ENCODE measurements around the gene ERBB3.

The ERBB3 gene

DNA sequence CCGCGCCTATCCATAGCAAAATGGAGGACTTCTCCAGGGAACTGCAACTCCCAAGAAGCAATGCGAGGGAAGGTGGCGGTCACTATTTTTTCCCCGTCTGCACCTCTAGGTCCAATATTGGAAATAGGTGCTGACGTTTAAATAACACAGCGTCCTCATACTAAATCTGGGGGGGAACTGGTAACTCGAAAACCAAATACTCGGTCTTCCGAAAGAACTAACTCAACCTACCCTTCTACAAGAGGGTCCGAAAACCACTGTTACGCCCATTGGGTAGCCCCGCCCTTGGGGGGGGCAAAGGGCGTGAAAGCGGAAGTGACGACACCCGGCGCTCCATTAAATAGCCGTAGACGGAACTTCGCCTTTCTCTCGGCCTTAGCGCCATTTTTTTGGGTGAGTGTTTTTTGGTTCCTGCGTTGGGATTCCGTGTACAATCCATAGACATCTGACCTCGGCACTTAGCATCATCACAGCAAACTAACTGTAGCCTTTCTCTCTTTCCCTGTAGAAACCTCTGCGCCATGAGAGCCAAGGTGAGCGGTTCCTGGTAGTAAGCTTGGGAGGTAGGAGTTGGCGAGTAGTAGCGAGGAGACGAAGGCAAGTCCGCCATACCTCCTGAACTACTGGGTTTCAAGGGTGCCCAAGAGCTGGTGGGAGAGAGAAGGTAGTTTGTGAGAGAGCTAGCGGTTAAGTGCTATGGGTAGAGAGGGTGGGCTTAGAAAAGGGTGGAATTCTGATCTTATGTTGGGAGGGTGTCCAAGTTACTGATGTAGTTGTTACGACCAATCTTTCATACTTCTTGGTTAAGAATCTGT, 36.5 kb downstream of the ERBB3 start, which contains the start of gene RPL41 (continued):
- TF ChIP-seq, protein P1, sequence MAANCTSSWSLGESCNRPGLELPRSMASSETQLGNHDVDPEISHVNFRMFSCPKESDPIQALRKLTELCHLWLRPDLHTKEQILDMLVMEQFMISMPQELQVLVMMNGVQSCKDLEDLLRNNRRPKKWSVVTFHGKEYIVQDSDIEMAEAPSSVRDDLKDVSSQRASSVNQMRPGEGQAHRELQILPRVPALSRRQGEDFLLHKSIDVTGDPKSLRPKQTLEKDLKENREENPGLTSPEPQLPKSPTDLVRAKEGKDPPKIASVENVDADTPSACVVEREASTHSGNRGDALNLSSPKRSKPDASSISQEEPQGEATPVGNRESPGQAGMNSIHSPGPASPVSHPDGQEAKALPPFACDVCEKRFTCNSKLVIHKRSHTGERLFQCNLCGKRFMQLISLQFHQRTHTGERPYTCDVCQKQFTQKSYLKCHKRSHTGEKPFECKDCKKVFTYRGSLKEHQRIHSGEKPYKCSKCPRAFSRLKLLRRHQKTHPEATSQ (tag by site-specific recombination; IDR thresholded peaks at IDR 0.05) = 0 out of 2 replicates have a peak, but pooled peaks have one; percentile 32
- TF ChIP-seq GLIS2 (tag by site-specific recombination; IDR thresholded peaks at IDR 0.05) = peak; percentile 23; the same call in 1 of the 2 replicates
- TF ChIP-seq, protein P2, sequence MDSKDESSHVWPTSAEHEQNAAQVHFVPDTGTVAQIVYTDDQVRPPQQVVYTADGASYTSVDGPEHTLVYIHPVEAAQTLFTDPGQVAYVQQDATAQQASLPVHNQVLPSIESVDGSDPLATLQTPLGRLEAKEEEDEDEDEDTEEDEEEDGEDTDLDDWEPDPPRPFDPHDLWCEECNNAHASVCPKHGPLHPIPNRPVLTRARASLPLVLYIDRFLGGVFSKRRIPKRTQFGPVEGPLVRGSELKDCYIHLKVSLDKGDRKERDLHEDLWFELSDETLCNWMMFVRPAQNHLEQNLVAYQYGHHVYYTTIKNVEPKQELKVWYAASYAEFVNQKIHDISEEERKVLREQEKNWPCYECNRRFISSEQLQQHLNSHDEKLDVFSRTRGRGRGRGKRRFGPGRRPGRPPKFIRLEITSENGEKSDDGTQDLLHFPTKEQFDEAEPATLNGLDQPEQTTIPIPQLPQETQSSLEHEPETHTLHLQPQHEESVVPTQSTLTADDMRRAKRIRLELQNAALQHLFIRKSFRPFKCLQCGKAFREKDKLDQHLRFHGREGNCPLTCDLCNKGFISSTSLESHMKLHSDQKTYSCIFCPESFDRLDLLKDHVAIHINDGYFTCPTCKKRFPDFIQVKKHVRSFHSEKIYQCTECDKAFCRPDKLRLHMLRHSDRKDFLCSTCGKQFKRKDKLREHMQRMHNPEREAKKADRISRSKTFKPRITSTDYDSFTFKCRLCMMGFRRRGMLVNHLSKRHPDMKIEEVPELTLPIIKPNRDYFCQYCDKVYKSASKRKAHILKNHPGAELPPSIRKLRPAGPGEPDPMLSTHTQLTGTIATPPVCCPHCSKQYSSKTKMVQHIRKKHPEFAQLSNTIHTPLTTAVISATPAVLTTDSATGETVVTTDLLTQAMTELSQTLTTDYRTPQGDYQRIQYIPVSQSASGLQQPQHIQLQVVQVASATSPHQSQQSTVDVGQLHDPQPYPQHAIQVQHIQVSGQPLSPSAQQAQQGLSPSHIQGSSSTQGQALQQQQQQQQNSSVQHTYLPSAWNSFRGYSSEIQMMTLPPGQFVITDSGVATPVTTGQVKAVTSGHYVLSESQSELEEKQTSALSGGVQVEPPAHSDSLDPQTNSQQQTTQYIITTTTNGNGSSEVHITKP (tag by site-specific recombination; IDR thresholded peaks at IDR 0.05) = peak; percentile 94
- peak; percentile 37; the same call in 1 of the 2 replicates for TF ChIP-seq ZNF610 (tag by site-specific recombination; IDR thresholded peaks at IDR 0.05; ENCODE audit: borderline replicate concordance)
- TF ChIP-seq, protein P3, sequence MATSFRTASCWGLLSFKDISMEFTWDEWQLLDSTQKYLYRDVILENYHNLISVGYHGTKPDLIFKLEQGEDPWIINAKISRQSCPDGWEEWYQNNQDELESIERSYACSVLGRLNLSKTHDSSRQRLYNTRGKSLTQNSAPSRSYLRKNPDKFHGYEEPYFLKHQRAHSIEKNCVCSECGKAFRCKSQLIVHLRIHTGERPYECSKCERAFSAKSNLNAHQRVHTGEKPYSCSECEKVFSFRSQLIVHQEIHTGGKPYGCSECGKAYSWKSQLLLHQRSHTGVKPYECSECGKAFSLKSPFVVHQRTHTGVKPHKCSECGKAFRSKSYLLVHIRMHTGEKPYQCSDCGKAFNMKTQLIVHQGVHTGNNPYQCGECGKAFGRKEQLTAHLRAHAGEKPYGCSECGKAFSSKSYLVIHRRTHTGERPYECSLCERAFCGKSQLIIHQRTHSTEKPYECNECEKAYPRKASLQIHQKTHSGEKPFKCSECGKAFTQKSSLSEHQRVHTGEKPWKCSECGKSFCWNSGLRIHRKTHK (tag by site-specific recombination; IDR thresholded peaks at IDR 0.05) = no peak
- peak; percentile 20 for TF ChIP-seq ZNF654 (tag by site-specific recombination; IDR thresholded peaks at IDR 0.05; ENCODE audit: low read depth)
- TF ChIP-seq, protein P4, sequence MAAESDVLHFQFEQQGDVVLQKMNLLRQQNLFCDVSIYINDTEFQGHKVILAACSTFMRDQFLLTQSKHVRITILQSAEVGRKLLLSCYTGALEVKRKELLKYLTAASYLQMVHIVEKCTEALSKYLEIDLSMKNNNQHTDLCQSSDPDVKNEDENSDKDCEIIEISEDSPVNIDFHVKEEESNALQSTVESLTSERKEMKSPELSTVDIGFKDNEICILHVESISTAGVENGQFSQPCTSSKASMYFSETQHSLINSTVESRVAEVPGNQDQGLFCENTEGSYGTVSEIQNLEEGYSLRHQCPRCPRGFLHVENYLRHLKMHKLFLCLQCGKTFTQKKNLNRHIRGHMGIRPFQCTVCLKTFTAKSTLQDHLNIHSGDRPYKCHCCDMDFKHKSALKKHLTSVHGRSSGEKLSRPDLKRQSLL (tag by site-specific recombination; IDR thresholded peaks at IDR 0.05) = no peak
- TF ChIP-seq ZNF366 (tag by site-specific recombination; conservative IDR thresholded peaks at IDR 0.05) = peak; percentile 44; the same call in 1 of the 2 replicates
- TF ChIP-seq, protein P5, sequence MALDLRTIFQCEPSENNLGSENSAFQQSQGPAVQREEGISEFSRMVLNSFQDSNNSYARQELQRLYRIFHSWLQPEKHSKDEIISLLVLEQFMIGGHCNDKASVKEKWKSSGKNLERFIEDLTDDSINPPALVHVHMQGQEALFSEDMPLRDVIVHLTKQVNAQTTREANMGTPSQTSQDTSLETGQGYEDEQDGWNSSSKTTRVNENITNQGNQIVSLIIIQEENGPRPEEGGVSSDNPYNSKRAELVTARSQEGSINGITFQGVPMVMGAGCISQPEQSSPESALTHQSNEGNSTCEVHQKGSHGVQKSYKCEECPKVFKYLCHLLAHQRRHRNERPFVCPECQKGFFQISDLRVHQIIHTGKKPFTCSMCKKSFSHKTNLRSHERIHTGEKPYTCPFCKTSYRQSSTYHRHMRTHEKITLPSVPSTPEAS (tag by site-specific recombination; IDR thresholded peaks at IDR 0.05) = peak; percentile 28; the same call in 1 of the 2 replicates
- TF ChIP-seq TRIM28 (IDR thresholded peaks at IDR 0.05; ENCODE audit: borderline replicate concordance, low read length) = peak; percentile 77
- TF ChIP-seq, protein P6, sequence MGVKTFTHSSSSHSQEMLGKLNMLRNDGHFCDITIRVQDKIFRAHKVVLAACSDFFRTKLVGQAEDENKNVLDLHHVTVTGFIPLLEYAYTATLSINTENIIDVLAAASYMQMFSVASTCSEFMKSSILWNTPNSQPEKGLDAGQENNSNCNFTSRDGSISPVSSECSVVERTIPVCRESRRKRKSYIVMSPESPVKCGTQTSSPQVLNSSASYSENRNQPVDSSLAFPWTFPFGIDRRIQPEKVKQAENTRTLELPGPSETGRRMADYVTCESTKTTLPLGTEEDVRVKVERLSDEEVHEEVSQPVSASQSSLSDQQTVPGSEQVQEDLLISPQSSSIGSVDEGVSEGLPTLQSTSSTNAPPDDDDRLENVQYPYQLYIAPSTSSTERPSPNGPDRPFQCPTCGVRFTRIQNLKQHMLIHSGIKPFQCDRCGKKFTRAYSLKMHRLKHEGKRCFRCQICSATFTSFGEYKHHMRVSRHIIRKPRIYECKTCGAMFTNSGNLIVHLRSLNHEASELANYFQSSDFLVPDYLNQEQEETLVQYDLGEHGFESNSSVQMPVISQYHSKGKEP (tag by site-specific recombination; IDR thresholded peaks at IDR 0.05) = no peak
- no peak for TF ChIP-seq ZNF701 (tag by site-specific recombination; IDR thresholded peaks at IDR 0.05)
- TF ChIP-seq ZNF23 (tag by site-specific recombination; IDR thresholded peaks at IDR 0.05; ENCODE audit: borderline replicate concordance) = no peak
- no peak for TF ChIP-seq ZNF837 (tag by site-specific recombination; IDR thresholded peaks at IDR 0.05)
- TF ChIP-seq, protein P7, sequence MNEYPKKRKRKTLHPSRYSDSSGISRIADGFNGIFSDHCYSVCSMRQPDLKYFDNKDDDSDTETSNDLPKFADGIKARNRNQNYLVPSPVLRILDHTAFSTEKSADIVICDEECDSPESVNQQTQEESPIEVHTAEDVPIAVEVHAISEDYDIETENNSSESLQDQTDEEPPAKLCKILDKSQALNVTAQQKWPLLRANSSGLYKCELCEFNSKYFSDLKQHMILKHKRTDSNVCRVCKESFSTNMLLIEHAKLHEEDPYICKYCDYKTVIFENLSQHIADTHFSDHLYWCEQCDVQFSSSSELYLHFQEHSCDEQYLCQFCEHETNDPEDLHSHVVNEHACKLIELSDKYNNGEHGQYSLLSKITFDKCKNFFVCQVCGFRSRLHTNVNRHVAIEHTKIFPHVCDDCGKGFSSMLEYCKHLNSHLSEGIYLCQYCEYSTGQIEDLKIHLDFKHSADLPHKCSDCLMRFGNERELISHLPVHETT (tag by site-specific recombination; IDR thresholded peaks at IDR 0.05) = peak; percentile 84
- no peak for TF ChIP-seq ZFHX2 (tag by site-specific recombination; conservative IDR thresholded peaks at IDR 0.05)
- TF ChIP-seq ZNF768 (tag by site-specific recombination; IDR thresholded peaks at IDR 0.05) = no peak
- TF ChIP-seq ZNF785 (tag by site-specific recombination; IDR thresholded peaks at IDR 0.05) = peak; percentile 62; the same call in 1 of the 2 replicates
- no peak for TF ChIP-seq ZNF132 (tag by site-specific recombination; IDR thresholded peaks at IDR 0.05; ENCODE audit: borderline replicate concordance)
- TF ChIP-seq ZNF112 (tag by site-specific recombination; IDR thresholded peaks at IDR 0.05) = no peak
- no peak for TF ChIP-seq ZNF133 (tag by site-specific recombination; IDR thresholded peaks at IDR 0.05)
- TF ChIP-seq SP3 (tag by site-specific recombination; IDR thresholded peaks at IDR 0.05) = peak; percentile 98
- TF ChIP-seq, protein P8, sequence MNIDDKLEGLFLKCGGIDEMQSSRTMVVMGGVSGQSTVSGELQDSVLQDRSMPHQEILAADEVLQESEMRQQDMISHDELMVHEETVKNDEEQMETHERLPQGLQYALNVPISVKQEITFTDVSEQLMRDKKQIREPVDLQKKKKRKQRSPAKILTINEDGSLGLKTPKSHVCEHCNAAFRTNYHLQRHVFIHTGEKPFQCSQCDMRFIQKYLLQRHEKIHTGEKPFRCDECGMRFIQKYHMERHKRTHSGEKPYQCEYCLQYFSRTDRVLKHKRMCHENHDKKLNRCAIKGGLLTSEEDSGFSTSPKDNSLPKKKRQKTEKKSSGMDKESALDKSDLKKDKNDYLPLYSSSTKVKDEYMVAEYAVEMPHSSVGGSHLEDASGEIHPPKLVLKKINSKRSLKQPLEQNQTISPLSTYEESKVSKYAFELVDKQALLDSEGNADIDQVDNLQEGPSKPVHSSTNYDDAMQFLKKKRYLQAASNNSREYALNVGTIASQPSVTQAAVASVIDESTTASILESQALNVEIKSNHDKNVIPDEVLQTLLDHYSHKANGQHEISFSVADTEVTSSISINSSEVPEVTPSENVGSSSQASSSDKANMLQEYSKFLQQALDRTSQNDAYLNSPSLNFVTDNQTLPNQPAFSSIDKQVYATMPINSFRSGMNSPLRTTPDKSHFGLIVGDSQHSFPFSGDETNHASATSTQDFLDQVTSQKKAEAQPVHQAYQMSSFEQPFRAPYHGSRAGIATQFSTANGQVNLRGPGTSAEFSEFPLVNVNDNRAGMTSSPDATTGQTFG (tag by site-specific recombination; IDR thresholded peaks at IDR 0.05; ENCODE audit: borderline replicate concordance) = no peak
- peak; percentile 68 for TF ChIP-seq KLF16 (tag by site-specific recombination; IDR thresholded peaks at IDR 0.05)

Data from HEK293 (cell line).